ENCODE results near the gene PTP4A2. TPM values are rescaled to one million over a fixed set of nuclear protein-coding genes. Genes with fewer than 3 reads are reported as not detected.
A peak's percentile ranks its signal among the peaks of the same experiment; 100 is the strongest.

Gene PTP4A2
- total and polyA plus RNA-seq, 10 of the 15 experiments (the other 5 are each of a cell fraction or from before 2014, with no cell fraction given) = 180 to 909 (median 375) TPM

DNA sequence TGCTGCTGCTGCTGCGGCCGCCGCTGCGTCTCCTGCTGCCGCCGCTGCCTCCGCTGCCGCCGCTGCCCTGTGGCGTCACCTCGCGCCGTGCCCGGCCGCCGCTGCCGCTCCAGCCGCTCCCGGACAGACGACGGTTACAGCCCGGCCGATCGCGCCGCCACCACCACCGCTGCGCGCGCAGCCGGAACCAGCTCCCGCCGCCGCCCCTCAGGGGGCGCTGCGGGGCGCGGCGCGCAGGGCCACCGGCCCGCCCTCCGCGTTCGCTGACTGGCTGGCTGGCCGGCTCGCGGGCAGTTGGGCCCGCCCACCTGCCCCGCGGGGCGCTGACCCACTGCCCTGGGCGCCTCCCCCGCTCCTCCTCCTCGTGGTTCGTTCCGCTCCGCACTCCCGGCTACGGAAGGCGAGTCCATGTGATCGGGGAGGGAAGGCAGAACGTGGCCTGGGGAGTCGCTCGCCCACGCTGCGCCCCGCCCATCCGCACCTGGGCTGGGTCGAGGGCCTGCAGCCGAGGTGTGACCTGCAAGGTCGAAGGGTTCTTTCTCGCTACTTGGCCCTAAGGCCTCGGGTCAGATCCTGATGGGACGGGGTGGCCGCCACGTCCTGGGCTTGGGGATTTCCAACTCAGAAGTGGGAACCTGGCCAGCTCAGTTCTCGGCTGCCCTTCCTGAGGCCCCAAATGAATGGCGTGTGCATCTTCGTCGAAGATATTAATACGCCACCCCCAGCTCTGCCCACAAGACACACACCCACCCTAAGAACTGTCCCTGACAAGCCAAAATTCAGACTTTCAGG, at the start of gene PTP4A2 (continued):
- 0 out of 2 replicates have a peak, but pooled peaks have one; percentile 6 for TF ChIP-seq ZSCAN29 (IDR thresholded peaks at IDR 0.05)
- TF ChIP-seq ATF7 (IDR thresholded peaks at IDR 0.05; ENCODE audit: low read depth) = peak; percentile 94
- TF ChIP-seq SRF (IDR thresholded peaks at IDR 0.05; ENCODE audit: low read depth in 2 of 2, low read length in 2 of 2) = 0 out of 4 replicates have a peak, but pooled peaks of 1 of the 2 experiments have one; percentile 45
- no peak for TF ChIP-seq PAX8 (IDR thresholded peaks at IDR 0.05)
- TF ChIP-seq BRCA1 (IDR thresholded peaks at IDR 0.05; ENCODE audit: low read depth, low read length) = no peak
- TF ChIP-seq, protein P1, sequence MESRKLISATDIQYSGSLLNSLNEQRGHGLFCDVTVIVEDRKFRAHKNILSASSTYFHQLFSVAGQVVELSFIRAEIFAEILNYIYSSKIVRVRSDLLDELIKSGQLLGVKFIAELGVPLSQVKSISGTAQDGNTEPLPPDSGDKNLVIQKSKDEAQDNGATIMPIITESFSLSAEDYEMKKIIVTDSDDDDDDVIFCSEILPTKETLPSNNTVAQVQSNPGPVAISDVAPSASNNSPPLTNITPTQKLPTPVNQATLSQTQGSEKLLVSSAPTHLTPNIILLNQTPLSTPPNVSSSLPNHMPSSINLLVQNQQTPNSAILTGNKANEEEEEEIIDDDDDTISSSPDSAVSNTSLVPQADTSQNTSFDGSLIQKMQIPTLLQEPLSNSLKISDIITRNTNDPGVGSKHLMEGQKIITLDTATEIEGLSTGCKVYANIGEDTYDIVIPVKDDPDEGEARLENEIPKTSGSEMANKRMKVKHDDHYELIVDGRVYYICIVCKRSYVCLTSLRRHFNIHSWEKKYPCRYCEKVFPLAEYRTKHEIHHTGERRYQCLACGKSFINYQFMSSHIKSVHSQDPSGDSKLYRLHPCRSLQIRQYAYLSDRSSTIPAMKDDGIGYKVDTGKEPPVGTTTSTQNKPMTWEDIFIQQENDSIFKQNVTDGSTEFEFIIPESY (IDR thresholded peaks at IDR 0.05) = no peak
- 0 out of 2 replicates have a peak, but pooled peaks have one; percentile 86 for TF ChIP-seq ZNF207 (IDR thresholded peaks at IDR 0.05; ENCODE audit: borderline replicate concordance)
- peak; percentile 98 for TF ChIP-seq LARP7 (IDR thresholded peaks at IDR 0.05)
- peak; percentile 85 for TF ChIP-seq TCF3 (IDR thresholded peaks at IDR 0.05; ENCODE audit: borderline replicate concordance, insufficient read depth, low read depth, low read length)
- no peak for TF ChIP-seq ZNF24 (IDR thresholded peaks at IDR 0.05)
- no peak for TF ChIP-seq RCOR1 (conservative IDR thresholded peaks at IDR 0.05; ENCODE audit: low read depth, low read length)
- no peak for TF ChIP-seq TCF7 (IDR thresholded peaks at IDR 0.05; ENCODE audit: borderline replicate concordance)
- TF ChIP-seq EGR1 (IDR thresholded peaks at IDR 0.05; ENCODE audit: borderline replicate concordance in 1 of 2, low read depth in 2 of 2, low read length in 2 of 2) = peak in 1 of 2 experiments; percentile 93; a peak in 2 of 3 replicates
- no peak for TF ChIP-seq ZNF384 (IDR thresholded peaks at IDR 0.05; ENCODE audit: borderline replicate concordance, low read depth, low read length)
- 0 out of 2 replicates have a peak, but pooled peaks have one; percentile 21 for TF ChIP-seq TBL1XR1 (IDR thresholded peaks at IDR 0.05; ENCODE audit: low read depth, low read length)
- peak; percentile 98 for TF ChIP-seq CHD1 (IDR thresholded peaks at IDR 0.05; ENCODE audit: low read depth, low read length)
- TF ChIP-seq HDAC6 (IDR thresholded peaks at IDR 0.05; ENCODE audit: unreplicated experiment) = no peak
- TF ChIP-seq, protein P2, sequence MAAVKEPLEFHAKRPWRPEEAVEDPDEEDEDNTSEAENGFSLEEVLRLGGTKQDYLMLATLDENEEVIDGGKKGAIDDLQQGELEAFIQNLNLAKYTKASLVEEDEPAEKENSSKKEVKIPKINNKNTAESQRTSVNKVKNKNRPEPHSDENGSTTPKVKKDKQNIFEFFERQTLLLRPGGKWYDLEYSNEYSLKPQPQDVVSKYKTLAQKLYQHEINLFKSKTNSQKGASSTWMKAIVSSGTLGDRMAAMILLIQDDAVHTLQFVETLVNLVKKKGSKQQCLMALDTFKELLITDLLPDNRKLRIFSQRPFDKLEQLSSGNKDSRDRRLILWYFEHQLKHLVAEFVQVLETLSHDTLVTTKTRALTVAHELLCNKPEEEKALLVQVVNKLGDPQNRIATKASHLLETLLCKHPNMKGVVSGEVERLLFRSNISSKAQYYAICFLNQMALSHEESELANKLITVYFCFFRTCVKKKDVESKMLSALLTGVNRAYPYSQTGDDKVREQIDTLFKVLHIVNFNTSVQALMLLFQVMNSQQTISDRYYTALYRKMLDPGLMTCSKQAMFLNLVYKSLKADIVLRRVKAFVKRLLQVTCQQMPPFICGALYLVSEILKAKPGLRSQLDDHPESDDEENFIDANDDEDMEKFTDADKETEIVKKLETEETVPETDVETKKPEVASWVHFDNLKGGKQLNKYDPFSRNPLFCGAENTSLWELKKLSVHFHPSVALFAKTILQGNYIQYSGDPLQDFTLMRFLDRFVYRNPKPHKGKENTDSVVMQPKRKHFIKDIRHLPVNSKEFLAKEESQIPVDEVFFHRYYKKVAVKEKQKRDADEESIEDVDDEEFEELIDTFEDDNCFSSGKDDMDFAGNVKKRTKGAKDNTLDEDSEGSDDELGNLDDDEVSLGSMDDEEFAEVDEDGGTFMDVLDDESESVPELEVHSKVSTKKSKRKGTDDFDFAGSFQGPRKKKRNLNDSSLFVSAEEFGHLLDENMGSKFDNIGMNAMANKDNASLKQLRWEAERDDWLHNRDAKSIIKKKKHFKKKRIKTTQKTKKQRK (IDR thresholded peaks at IDR 0.05; ENCODE audit: low read depth, low read length) = no peak
- TF ChIP-seq NFIC (IDR thresholded peaks at IDR 0.05; ENCODE audit: low read depth, low read length) = no peak
- no peak for TF ChIP-seq SREBF2 (IDR thresholded peaks at IDR 0.05; ENCODE audit: low read length)
- TF ChIP-seq, protein P3, sequence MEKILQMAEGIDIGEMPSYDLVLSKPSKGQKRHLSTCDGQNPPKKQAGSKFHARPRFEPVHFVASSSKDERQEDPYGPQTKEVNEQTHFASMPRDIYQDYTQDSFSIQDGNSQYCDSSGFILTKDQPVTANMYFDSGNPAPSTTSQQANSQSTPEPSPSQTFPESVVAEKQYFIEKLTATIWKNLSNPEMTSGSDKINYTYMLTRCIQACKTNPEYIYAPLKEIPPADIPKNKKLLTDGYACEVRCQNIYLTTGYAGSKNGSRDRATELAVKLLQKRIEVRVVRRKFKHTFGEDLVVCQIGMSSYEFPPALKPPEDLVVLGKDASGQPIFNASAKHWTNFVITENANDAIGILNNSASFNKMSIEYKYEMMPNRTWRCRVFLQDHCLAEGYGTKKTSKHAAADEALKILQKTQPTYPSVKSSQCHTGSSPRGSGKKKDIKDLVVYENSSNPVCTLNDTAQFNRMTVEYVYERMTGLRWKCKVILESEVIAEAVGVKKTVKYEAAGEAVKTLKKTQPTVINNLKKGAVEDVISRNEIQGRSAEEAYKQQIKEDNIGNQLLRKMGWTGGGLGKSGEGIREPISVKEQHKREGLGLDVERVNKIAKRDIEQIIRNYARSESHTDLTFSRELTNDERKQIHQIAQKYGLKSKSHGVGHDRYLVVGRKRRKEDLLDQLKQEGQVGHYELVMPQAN (conservative IDR thresholded peaks at IDR 0.05) = peak; percentile 81; the same call in 1 of the 2 replicates
- no peak for TF ChIP-seq RBBP5 (conservative IDR thresholded peaks at IDR 0.05)
- TF ChIP-seq SP1 (IDR thresholded peaks at IDR 0.05; ENCODE audit: low read depth, low read length) = peak; percentile 80
- peak; percentile 44 for TF ChIP-seq SMAD1 (IDR thresholded peaks at IDR 0.05; ENCODE audit: low read depth, partially characterized antibody)
- TF ChIP-seq RAD51 (IDR thresholded peaks at IDR 0.05) = peak; percentile 15; the same call in 1 of the 2 replicates

All from GM12878 (cell line).